IMR-90 (cell line): ENCODE results near the gene CSNK1D. TPM values are rescaled to one million over a fixed set of nuclear protein-coding genes. Genes with fewer than 3 reads are reported as not detected.

Experiments used
- ATAC-seq: fragments of 200-7000 bp; cut with Tn5 transposase; 2 replicates; pipeline ENCODE4 v1.9.1; 2020; ENCODE audit warnings: low read depth, mild to moderate bottlenecking, moderate library complexity
- BruUV-seq: library from RNA; stranded (reverse); fragments of 400-500 nt; replicated peaks from 2 replicates; lab custom pipeline; 2021; lab: Mats Ljungman, UMichigan
- CTCF ChIA-PET: fragments of 300-600 bp; formaldehyde crosslinking; extraction: SDS; loops from one replicate; lab custom pipeline; 2021; ENCODE audit warnings: antibody characterized with exemption; lab: Yijun Ruan, JAX
- POLR2A ChIA-PET: fragments of 300-600 bp; sonication (Branson Sonifier 250); formaldehyde crosslinking; loops from one replicate; lab custom pipeline; 2022; ENCODE audit warnings: antibody characterized with exemption; ENCODE audit not compliant: unreplicated experiment; lab: Charles Lee
- DNase-seq: peaks from one replicate; pipeline ENCODE4 v3.0.0; 2013
- H2AFZ ChIP-seq: replicated peaks from 2 replicates; pipeline ENCODE3; 2013; ENCODE audit warnings: low read length, mild to moderate bottlenecking; ENCODE audit not compliant: poor library complexity
- H2AK5ac ChIP-seq: 2 replicates; pipeline ENCODE4 v1.6.1; 2013; ENCODE audit warnings: low read depth, low read length, inconsistent platforms
- H2AK9ac ChIP-seq: replicated peaks from 2 replicates; pipeline ENCODE3; 2013; ENCODE audit warnings: mild to moderate bottlenecking, low read depth, low read length, moderate library complexity; ENCODE audit not compliant: poor library complexity
- H2BK120ac ChIP-seq: 2 replicates; pipeline ENCODE4 v1.6.1; 2013; ENCODE audit warnings: low read depth, low read length, inconsistent platforms
- H2BK15ac ChIP-seq: 3 replicates; pipeline ENCODE4 v1.6.1; 2013; ENCODE audit warnings: low read depth, low read length, inconsistent platforms
- H2BK20ac ChIP-seq: 2 replicates; pipeline ENCODE4 v1.6.1; 2013; ENCODE audit warnings: low read depth, mild to moderate bottlenecking, inconsistent platforms, low read length, moderate library complexity
- H2BK5ac ChIP-seq: 2 replicates; pipeline ENCODE4 v1.6.1; 2013; ENCODE audit warnings: mild to moderate bottlenecking, low read depth, low read length, inconsistent platforms; ENCODE audit not compliant: poor library complexity, severe bottlenecking
- H3K14ac ChIP-seq: replicated peaks from 2 replicates; pipeline ENCODE4 v1.6.1; 2013; ENCODE audit warnings: low read depth, low read length, inconsistent platforms
- H3K18ac ChIP-seq: 2 replicates; pipeline ENCODE4 v1.6.1; 2013; ENCODE audit warnings: low read depth, low read length, control low read depth
- H3K23ac ChIP-seq: 2 replicates; pipeline ENCODE4 v1.6.1; 2013; ENCODE audit warnings: low read depth, low read length, inconsistent platforms
- H3K27ac ChIP-seq: 2 replicates; pipeline ENCODE4 v1.5.1; 2013; ENCODE audit warnings: mild to moderate bottlenecking, control low read depth, low read length; ENCODE audit not compliant: insufficient read depth
- H3K27me3 ChIP-seq: 2 replicates; pipeline ENCODE4 v1.6.1; 2013; ENCODE audit warnings: low read length; ENCODE audit not compliant: control insufficient read depth, insufficient read depth
- H3K36me3 ChIP-seq: 2 replicates; pipeline ENCODE4 v1.6.1; 2013; ENCODE audit warnings: low read length, mixed read lengths; ENCODE audit not compliant: control insufficient read depth, insufficient read depth
- H3K4ac ChIP-seq: 2 replicates; pipeline ENCODE4 v1.6.1; 2013; ENCODE audit warnings: low read depth, low read length, inconsistent platforms
- H3K4me1 ChIP-seq: 2 replicates; pipeline ENCODE4 v1.6.1; 2013; ENCODE audit warnings: low read length, mixed read lengths; ENCODE audit not compliant: control insufficient read depth, insufficient read depth
- H3K4me2 ChIP-seq: 2 replicates; pipeline ENCODE4 v1.6.1; 2013; ENCODE audit warnings: low read depth, mild to moderate bottlenecking, control low read depth, low read length, moderate library complexity
- H3K4me3 ChIP-seq: 2 replicates; pipeline ENCODE4 v1.5.1; 2013; ENCODE audit warnings: low read depth, mild to moderate bottlenecking, control low read depth, low read length, moderate library complexity; ENCODE audit not compliant: insufficient read depth
- H3K56ac ChIP-seq: 2 replicates; pipeline ENCODE4 v1.6.1; 2013; ENCODE audit warnings: low read length, inconsistent platforms; ENCODE audit not compliant: insufficient read depth; ENCODE audit errors: extremely low read depth
- H3K79me1 ChIP-seq, 2 experiments: 2 replicates each; pipeline ENCODE4 v1.6.1; 2013; ENCODE audit warnings: low read length in 2 of 2, inconsistent platforms in 1 of 2, low read depth in 1 of 2
- H3K9ac ChIP-seq: 2 replicates; pipeline ENCODE4 v1.6.1; 2013; ENCODE audit warnings: low read depth, low read length, control low read depth
- H3K9me1 ChIP-seq: 2 replicates; pipeline ENCODE4 v1.6.1; 2013; ENCODE audit warnings: low read length, inconsistent platforms; ENCODE audit not compliant: insufficient read depth
- H3K9me3 ChIP-seq: 2 replicates; pipeline ENCODE4 v1.6.1; 2013; ENCODE audit warnings: low read length; ENCODE audit not compliant: control insufficient read depth, insufficient read depth
- H4K20me1 ChIP-seq: 2 replicates; pipeline ENCODE4 v1.6.1; 2013; ENCODE audit warnings: low read length, inconsistent platforms; ENCODE audit not compliant: insufficient read depth
- H4K5ac ChIP-seq: 2 replicates; pipeline ENCODE4 v1.6.1; 2013; ENCODE audit warnings: mild to moderate bottlenecking, low read depth, low read length, control low read depth
- H4K8ac ChIP-seq, 2 experiments: 2 replicates each; pipeline ENCODE4 v1.6.1; 2013; ENCODE audit warnings: low read depth in 2 of 2, low read length in 2 of 2, control low read depth in 1 of 2, inconsistent platforms in 1 of 2
- H4K91ac ChIP-seq: 2 replicates; pipeline ENCODE4 v1.6.1; 2013; ENCODE audit warnings: low read depth, low read length, inconsistent platforms; ENCODE audit not compliant: insufficient read depth
- CHD1 ChIP-seq: IDR thresholded peaks from 2 replicates; pipeline ENCODE4 v1.6.1; 2012; ENCODE audit warnings: low read depth, low read length, improper control_type of control experiment
- MAFK ChIP-seq: IDR thresholded peaks from 2 replicates; pipeline ENCODE4 v1.6.1; 2012; ENCODE audit warnings: low read depth, low read length, improper control_type of control experiment
- RFX5 ChIP-seq: IDR thresholded peaks from 2 replicates; pipeline ENCODE4 v1.8.0; 2012; ENCODE audit warnings: low read depth, mild to moderate bottlenecking, low read length, moderate library complexity
- SMC3 ChIP-seq: fragments of 150-350 bp; IDR thresholded peaks from 2 replicates; pipeline ENCODE4 v1.6.1; 2016; ENCODE audit warnings: low read depth, mild to moderate bottlenecking, antibody characterized with exemption, low read length, moderate library complexity
- USF2 ChIP-seq: fragments of 150-350 bp; IDR thresholded peaks from 2 replicates; pipeline ENCODE4 v1.6.1; 2017; ENCODE audit warnings: mild to moderate bottlenecking, antibody characterized with exemption, low read length, low read depth
- WGBS, 2 experiments: methylation state at CpG; one replicate each; pipeline versions ENCODE4 v1.1.5 to v1.1.7; 2013; ENCODE audit warnings: missing lambda C conversion rate in 2 of 2; ENCODE audit not compliant: insufficient read length in 1 of 2; ENCODE audit errors: extremely low coverage in 2 of 2; 5-methylcytosine and 5-hydroxymethylcytosine counted together
- dilution Hi-C: fragments of 300-500 bp; cut with HindIII; formaldehyde crosslinking; loops from one replicate; pipeline ENCODE4 v1.14.3; 2018; ENCODE audit warnings: low sequenced_read_pairs; ENCODE audit not compliant: unreplicated experiment
- in situ Hi-C: fragments of 300-500 bp; cut with MboI; formaldehyde crosslinking; loops from 3 replicates; pipeline ENCODE4 v1.14.3; 2019; ENCODE audit warnings: low sequenced_read_pairs, inconsistent platforms, mixed read lengths
- intact Hi-C: fragments of 100-400 bp; cut with micrococcal nuclease; formaldehyde crosslinking; loops from 2 replicates; pipeline ENCODE4 v1.10.0; 2022
- polyA plus RNA-seq, 3 experiments: library from polyadenylated mRNA; depleted of rRNA; stranded (reverse); fragments of >200 nt; gene quantifications; 2 replicates each; pipeline ENCODE4 v1.2.3, GENCODE V29; 2012; ENCODE audit warnings: low replicate concordance in 1 of 3
- total RNA-seq: library from RNA; depleted of rRNA; stranded (reverse); fragments of >200 nt; gene quantifications from 2 replicates; pipeline ENCODE4 v1.2.3, GENCODE V29; 2012

Gene CSNK1D
- total and polyA plus RNA-seq, 2 of the 4 experiments (the other 2 are of a cell fraction): 47.1 to 186 TPM

DNA sequence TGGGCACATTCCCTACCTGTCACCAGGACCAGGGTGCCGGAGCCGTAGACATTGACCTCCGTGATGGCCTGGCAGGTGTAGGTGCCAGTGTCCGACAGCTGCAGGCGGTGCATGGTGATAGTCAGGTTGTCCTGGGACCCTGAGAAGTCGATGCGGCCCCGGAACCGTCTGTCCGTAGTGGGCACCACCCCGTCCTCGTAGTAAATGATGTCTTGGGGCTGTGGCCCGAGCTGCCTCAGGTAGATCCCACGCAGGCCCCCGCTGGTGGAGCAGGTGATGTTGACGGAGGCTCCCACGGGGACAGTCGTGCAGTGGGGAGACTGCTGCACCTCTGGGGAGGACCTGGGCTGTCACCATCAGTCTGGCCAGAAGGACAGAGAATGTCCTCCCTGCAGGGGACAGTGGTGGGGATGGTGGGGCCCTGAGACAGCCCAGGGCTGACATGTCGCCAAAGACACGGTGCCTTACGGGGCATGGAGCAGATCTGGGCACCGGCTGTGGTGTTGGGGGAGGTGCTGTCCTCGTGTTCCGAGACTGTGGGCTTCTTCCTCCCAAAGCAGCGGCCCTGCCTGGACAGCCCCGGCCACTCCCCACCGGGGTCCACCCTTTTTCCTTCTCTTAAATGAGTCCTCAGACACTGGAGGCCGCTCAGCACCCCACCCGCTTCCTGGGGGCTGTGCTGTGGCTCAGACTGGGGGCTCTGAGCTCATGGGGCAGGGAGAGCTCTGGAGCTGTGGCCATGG lies 43.3 kb upstream of the CSNK1D start:
- Histone ChIP-seq H2BK120ac (no peak overlapping the region), H2AK9ac (peak overlapping the region; percentile 16), H3K56ac (no peak overlapping the region), H3K27ac (no peak overlapping the region), H3K9ac (no peak overlapping the region), H4K20me1 (no peaks in the 10 kb centered on the region; the same call in 1 of the 2 replicates), H2AK5ac (no peak overlapping the region), H2BK5ac (no peak overlapping the region), H4K91ac (no peak overlapping the region), H4K5ac (no peak overlapping the region), H4K8ac (no peak overlapping the region), H3K4me3 (no peak overlapping the region), H3K4ac (no peak overlapping the region), H3K23ac (no peak overlapping the region), H2BK15ac (no peak overlapping the region), H3K27me3 (peaks cover 36% of the 10 kb centered on the region), H3K79me1 (no peaks in the 10 kb centered on the region), H2BK20ac (no peak overlapping the region), H3K36me3 (no peaks in the 10 kb centered on the region), H2AFZ (no peak overlapping the region), H3K4me2 (no peak overlapping the region), H3K9me1 (peaks cover 7% of the 10 kb centered on the region; the same call in 1 of the 2 replicates), H3K4me1 (no peaks in the 10 kb centered on the region), H3K18ac (no peak overlapping the region), H3K9me3 (no peaks in the 10 kb centered on the region), H3K14ac (no peak overlapping the region)
- 78% methylated on average over 17 of the region's 29 CpGs; no CpG with 5 or more reads in 1 of the 2 experiments for WGBS, 2 experiments
- TF ChIP-seq CHD1: no peak
- TF ChIP-seq RFX5: no peak
- no peak for TF ChIP-seq SMC3
- TF ChIP-seq MAFK: no peak
- TF ChIP-seq USF2: no peak
- POLR2A ChIA-PET: no interaction called here
- dilution Hi-C loops: no loop called here
- intact Hi-C loops: no loop called here
- CTCF ChIA-PET: no interaction called here
- BruUV-seq: no TSS peak
- no peak for ATAC-seq
- DNase-seq: no peak
- in situ Hi-C loops: no loop called here
